Activated naive CD8-positive, alpha-beta T cell (primary cell): ENCODE measurements around the gene STON2.

Source experiments
- H3K27ac Mint-ChIP-seq: one replicate; pipeline ENCODE4 v1.8.0; 2021; ENCODE audit warnings: mixed read lengths
- H3K27me3 Mint-ChIP-seq: one replicate; pipeline ENCODE4 v1.8.0; 2021; ENCODE audit warnings: mixed read lengths
- H3K36me3 Mint-ChIP-seq: one replicate; pipeline ENCODE4 v1.8.0; 2021; ENCODE audit warnings: mixed read lengths
- H3K4me1 Mint-ChIP-seq: one replicate; pipeline ENCODE4 v1.8.0; 2021; ENCODE audit warnings: low read depth, mixed read lengths
- H3K4me3 Mint-ChIP-seq: one replicate; pipeline ENCODE4 v1.8.0; 2021; ENCODE audit warnings: mild to moderate bottlenecking, mixed read lengths
- H3K9me3 Mint-ChIP-seq: one replicate; pipeline ENCODE4 v1.8.0; 2021; ENCODE audit warnings: low read depth, mixed read lengths

Gene STON2

GRCh38 chr14:81341370-81341769, 58.8 kb downstream of the STON2 start:
- no peak overlapping the region for H3K27ac Mint-ChIP-seq

DNA sequence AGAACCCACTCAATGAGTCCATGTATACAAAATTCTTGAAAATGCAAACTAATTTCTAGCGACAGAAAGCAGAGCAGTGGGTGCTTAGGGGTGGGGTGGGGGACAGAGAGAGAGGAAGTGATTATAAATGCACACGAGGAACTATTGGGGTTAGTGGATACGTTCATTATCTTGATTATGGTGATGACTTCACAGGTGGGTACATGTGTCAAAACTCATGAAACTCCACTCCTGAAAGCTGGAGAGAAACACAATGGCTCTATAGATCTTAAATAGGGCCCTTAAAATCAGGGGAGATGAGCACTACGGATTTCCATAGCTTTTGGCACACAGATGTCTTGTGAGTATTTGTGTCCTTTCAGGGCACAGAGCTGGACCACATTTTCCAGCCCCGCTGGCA, 59.9 kb downstream of the STON2 start:
- Mint-ChIP-seq H3K9me3 (no peaks in the 10 kb centered on the region), H3K27ac (no peak overlapping the region), H3K4me1 (no peaks in the 10 kb centered on the region), H3K27me3 (peaks cover 8% of the 10 kb centered on the region), H3K4me3 (no peak overlapping the region), H3K36me3 (no peaks in the 10 kb centered on the region)

More at GRCh38 chr14:81341370-81341769, 58.8 kb downstream of the STON2 start:
- Mint-ChIP-seq H3K27me3 (peaks cover 6% of the 10 kb centered on the region), H3K4me1 (no peaks in the 10 kb centered on the region), H3K36me3 (no peaks in the 10 kb centered on the region), H3K9me3 (no peaks in the 10 kb centered on the region), H3K4me3 (no peak overlapping the region)

- Mint-ChIP-seq H3K9me3 (no peaks in the 10 kb centered on the region), H3K36me3 (no peaks in the 10 kb centered on the region), H3K27ac (no peak overlapping the region), H3K27me3 (peaks cover 3% of the 10 kb centered on the region), H3K4me3 (no peak overlapping the region), H3K4me1 (no peaks in the 10 kb centered on the region)
These were observed 63.1 kb downstream of the STON2 start for GRCh38 chr14:81337073-81337472.

- Mint-ChIP-seq H3K9me3 (no peaks in the 10 kb centered on the region), H3K4me3 (no peak overlapping the region), H3K27ac (no peak overlapping the region), H3K27me3 (peaks cover 1% of the 10 kb centered on the region), H3K4me1 (no peaks in the 10 kb centered on the region), H3K36me3 (no peaks in the 10 kb centered on the region)
These were observed 64.1 kb downstream of the STON2 start for GRCh38 chr14:81336009-81336408.

- Mint-ChIP-seq H3K27me3 (peaks cover 1% of the 10 kb centered on the region), H3K4me1 (no peaks in the 10 kb centered on the region), H3K27ac (no peak overlapping the region), H3K9me3 (no peaks in the 10 kb centered on the region), H3K4me3 (no peak overlapping the region), H3K36me3 (no peaks in the 10 kb centered on the region)
These were observed 67.4 kb downstream of the STON2 start for GRCh38 chr14:81332725-81333124.

GRCh38 chr14:81331229-81332021, 68.7 kb downstream of the STON2 start:
- H3K4me1 Mint-ChIP-seq = no peaks in the 10 kb centered on the region
- H3K36me3 Mint-ChIP-seq = no peaks in the 10 kb centered on the region
- H3K9me3 Mint-ChIP-seq = no peaks in the 10 kb centered on the region
- no peak overlapping the region for H3K4me3 Mint-ChIP-seq
- H3K27ac Mint-ChIP-seq = no peak overlapping the region
- peaks cover 4% of the 10 kb centered on the region for H3K27me3 Mint-ChIP-seq

GRCh38 chr14:81330619-81331122, 69.5 kb downstream of the STON2 start:
- Mint-ChIP-seq H3K27ac (no peak overlapping the region), H3K4me3 (no peak overlapping the region)

DNA sequence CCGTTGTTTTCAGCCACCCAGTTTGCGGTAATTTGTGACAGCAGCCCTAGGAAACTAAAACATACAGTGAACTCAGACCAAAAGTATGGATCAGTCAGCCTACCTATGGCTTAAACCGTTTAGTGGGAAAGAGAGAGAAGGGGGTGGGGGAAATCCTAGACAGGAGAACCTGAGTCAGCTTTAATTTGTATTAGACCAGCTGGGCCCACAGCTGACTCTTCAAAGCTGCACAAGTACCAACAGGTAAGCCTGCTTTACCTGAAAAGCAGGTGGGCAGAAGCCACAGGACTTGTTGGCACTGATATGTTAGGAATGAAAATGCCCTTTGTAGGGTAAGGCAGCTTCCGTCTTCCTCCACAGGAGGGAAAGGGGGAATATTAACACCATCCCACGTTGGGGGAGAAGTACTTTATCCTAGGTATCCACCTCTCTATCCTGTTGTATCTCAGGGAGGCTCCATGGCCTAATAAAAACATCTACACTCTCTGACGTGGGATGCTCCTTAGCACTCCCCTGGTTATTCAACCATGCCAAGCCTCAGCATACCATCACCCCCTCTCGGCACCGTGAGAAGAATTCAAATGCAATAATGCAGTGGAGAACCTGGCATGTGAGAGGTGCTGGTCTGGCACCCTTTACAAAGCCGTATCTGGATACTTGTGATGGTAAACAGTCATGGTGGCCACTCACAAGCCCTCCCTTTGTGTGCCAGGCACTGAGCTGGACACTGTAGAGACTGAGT, 70.3 kb downstream of the STON2 start:
- H3K4me3 Mint-ChIP-seq = no peak overlapping the region
- no peaks in the 10 kb centered on the region for H3K9me3 Mint-ChIP-seq
- no peaks in the 10 kb centered on the region for H3K36me3 Mint-ChIP-seq
- H3K27me3 Mint-ChIP-seq = peaks cover 3% of the 10 kb centered on the region
- no peaks in the 10 kb centered on the region for H3K4me1 Mint-ChIP-seq
- H3K27ac Mint-ChIP-seq = no peak overlapping the region

More at GRCh38 chr14:81330619-81331122, 69.5 kb downstream of the STON2 start:
- Mint-ChIP-seq H3K27me3 (peaks cover 5% of the 10 kb centered on the region), H3K4me1 (no peaks in the 10 kb centered on the region), H3K9me3 (no peaks in the 10 kb centered on the region), H3K36me3 (no peaks in the 10 kb centered on the region)

- Mint-ChIP-seq H3K27ac (no peak overlapping the region), H3K36me3 (no peaks in the 10 kb centered on the region)
These were observed 73.7 kb downstream of the STON2 start for GRCh38 chr14:81326451-81326850.

DNA sequence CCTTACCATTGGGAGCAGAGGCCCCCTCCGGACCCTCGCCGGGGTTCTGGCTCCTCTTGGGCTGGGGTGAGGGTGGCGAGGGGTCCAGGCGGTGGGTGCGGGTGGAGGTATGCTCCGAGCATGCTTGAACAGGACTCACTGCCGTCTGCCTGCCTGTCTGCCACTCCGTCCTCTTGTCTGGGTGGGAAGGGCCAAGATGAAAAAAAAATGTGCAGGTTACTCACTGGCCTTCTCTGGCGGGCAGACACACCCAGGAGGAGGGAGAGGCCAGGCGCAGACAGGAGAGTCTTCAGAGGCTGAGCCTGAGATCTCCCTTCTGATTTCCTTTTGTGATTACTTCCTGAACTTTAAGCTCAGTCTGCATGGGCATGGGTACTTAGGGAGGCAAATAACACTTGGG, 76.1 kb downstream of the STON2 start:
- Mint-ChIP-seq H3K27ac (no peak overlapping the region), H3K9me3 (no peaks in the 10 kb centered on the region), H3K36me3 (no peaks in the 10 kb centered on the region), H3K4me3 (no peak overlapping the region), H3K27me3 (peaks cover 5% of the 10 kb centered on the region), H3K4me1 (no peaks in the 10 kb centered on the region)

More at GRCh38 chr14:81326451-81326850, 73.7 kb downstream of the STON2 start:
- Mint-ChIP-seq H3K9me3 (no peaks in the 10 kb centered on the region), H3K4me1 (no peaks in the 10 kb centered on the region), H3K27me3 (peaks cover 5% of the 10 kb centered on the region), H3K4me3 (no peak overlapping the region)

GRCh38 chr14:81323093-81323492, 77.0 kb downstream of the STON2 start:
- Mint-ChIP-seq H3K4me1 (no peaks in the 10 kb centered on the region), H3K36me3 (no peaks in the 10 kb centered on the region), H3K27ac (no peak overlapping the region), H3K27me3 (peaks cover 5% of the 10 kb centered on the region), H3K4me3 (no peak overlapping the region), H3K9me3 (no peaks in the 10 kb centered on the region)

DNA sequence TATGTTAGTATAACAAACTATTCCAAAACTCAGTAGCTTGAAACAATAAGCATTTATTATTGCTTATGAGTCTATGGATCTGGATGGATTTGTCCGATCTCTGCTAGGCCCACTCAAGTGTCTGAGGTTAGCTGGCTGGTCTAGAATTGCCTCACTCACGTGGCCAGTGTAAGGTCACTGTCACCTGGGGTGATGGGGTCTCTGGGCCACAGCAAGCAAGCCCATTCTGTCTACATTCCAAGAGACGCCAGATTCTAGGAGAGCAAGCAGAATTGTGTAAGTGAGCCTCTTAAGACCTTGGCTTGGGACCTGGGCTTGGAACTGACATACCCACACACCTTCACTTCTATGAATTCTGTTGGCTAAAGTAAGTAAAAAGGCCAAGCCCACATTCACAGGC, 80.2 kb downstream of the STON2 start:
- no peaks in the 10 kb centered on the region for H3K9me3 Mint-ChIP-seq
- H3K4me3 Mint-ChIP-seq = no peak overlapping the region
- H3K4me1 Mint-ChIP-seq = no peaks in the 10 kb centered on the region
- no peak overlapping the region for H3K27ac Mint-ChIP-seq
- H3K36me3 Mint-ChIP-seq = no peaks in the 10 kb centered on the region
- peaks cover 1% of the 10 kb centered on the region for H3K27me3 Mint-ChIP-seq

GRCh38 chr14:81319314-81319713, 80.8 kb downstream of the STON2 start:
- Mint-ChIP-seq H3K9me3 (no peaks in the 10 kb centered on the region), H3K27me3 (no peaks in the 10 kb centered on the region), H3K4me3 (no peak overlapping the region), H3K4me1 (no peaks in the 10 kb centered on the region), H3K36me3 (no peaks in the 10 kb centered on the region), H3K27ac (no peak overlapping the region)

- no peak overlapping the region for H3K4me3 Mint-ChIP-seq
- no peaks in the 10 kb centered on the region for H3K27me3 Mint-ChIP-seq
- H3K9me3 Mint-ChIP-seq = no peaks in the 10 kb centered on the region
- no peaks in the 10 kb centered on the region for H3K4me1 Mint-ChIP-seq
- H3K27ac Mint-ChIP-seq = no peak overlapping the region
- H3K36me3 Mint-ChIP-seq = no peaks in the 10 kb centered on the region
These were observed 84.8 kb downstream of the STON2 start for GRCh38 chr14:81315341-81315740.

GRCh38 chr14:81314443-81315175, 85.5 kb downstream of the STON2 start:
- Mint-ChIP-seq H3K9me3 (no peaks in the 10 kb centered on the region), H3K27ac (no peak overlapping the region), H3K4me1 (no peaks in the 10 kb centered on the region), H3K27me3 (no peaks in the 10 kb centered on the region), H3K36me3 (no peaks in the 10 kb centered on the region), H3K4me3 (no peak overlapping the region)
